HG02943 (cell line): ENCODE measurements around the gene CPA4.

Source experiments
- ATAC-seq: cut with Tn5 transposase; IDR thresholded peaks from one replicate; pipeline ENCODE4 v1.9.1; 2021; ENCODE audit warnings: mild to moderate bottlenecking, low read depth, moderate library complexity; ENCODE audit not compliant: unreplicated experiment

The CPA4 gene

DNA sequence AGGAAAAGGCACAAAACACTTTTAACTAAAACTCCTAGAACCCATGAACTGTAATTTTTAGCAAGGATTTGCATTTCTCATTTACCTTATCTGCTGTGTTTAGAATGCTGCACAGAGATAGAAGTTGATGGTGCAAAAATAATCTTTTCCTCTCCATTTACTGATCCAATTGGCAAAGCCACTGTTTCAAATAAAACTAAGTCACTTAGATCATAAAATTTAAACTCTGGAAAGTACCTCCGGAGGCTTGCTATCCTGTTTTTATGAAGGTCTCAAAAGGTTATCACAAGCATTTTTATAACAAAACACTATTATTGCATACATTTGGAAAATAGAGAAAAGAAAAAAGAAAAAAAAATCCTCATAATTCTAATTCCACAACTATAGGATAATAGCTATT, 18.7 kb upstream of the CPA4 start:
- ATAC-seq: no peak

- no peak for ATAC-seq
Observed at GRCh38 chr7:130274983-130275591, 17.9 kb upstream of the CPA4 start.

DNA sequence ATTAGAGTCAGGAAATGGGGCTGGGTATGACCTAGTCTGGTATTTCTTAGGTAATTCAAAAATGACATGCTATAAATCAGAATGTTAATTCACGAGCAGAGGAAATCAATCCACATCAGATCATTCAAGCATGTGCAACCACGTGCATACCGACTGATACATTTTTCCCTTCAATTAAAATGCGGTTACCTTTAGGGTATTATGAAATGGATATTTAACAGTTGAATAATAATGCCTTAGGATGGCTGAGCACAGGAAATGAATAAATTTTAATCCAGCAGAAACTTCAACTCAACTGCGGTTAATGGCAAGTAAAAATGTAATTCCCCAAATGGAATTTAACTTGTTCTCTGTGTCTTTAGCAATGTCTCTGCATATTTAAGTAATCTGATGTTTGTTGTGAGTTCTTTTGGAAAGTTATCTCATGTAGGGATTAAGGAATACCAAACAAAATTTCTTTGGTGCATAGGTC, 17.1 kb upstream of the CPA4 start:
- ATAC-seq: no peak

- no peak for ATAC-seq
Observed at GRCh38 chr7:130276796-130277762, 15.9 kb upstream of the CPA4 start.

DNA sequence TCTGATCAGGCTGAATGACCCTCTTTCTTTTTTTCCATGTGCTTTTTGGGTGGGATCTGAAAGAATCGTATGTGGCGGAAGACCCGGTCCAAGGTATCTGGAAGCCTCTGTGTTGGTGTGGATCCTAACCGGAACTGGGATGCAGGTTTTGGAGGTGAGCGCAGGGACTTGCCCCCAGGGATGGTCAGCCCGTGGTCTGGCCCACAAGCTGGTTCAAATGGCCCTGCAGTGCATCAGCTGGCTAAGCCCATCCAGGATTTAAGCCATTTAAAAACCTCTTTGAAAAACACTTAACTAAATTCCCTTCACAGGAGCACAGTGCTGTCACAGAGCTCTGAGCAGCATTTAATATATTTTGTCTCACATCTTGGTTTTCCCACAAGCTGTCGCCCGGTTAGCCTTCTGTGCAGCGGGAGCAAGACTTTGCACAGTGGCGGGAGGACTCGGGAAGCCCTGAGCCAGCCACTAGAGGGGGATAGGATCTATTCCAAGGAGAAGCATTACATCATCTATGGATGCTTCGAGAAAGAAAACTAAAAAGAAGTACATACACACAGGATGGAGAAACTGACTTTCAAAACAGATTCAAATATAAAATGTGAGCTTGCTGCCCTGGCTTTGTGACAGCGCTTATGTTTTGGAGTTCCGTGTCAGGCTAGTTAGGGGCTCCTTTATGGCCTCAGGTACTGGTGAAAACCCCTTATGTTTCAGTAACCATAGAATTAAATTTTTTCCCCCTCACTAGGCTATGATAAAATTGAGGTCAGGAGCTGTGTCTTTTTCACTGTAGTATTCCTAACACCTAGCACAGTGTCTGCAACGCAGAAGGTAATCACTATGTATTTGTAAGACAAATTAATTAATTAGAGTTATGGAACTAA, 15.0 kb upstream of the CPA4 start:
- ATAC-seq: no peak

DNA sequence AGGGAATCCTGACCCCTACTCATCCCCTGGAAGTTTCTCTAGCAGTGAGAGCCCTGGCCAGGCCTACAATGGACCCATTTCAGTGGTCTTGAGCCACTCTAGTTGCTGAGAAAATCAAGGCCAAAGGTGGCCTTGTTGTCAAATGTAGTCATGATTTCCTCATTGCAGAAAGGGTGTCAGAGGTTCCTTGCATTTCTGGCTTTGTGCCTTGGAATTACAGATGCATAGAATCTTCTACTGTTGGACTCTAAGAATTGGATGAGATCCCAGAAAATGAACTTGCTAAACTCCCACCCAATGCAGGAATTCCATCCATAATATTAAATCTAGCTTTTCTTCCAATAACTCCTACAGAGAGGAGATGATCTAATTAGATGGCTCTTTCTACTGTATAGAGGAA, 14.1 kb upstream of the CPA4 start:
- no peak for ATAC-seq

- no peak for ATAC-seq
Observed at GRCh38 chr7:130279286-130279685, 13.7 kb upstream of the CPA4 start.

DNA sequence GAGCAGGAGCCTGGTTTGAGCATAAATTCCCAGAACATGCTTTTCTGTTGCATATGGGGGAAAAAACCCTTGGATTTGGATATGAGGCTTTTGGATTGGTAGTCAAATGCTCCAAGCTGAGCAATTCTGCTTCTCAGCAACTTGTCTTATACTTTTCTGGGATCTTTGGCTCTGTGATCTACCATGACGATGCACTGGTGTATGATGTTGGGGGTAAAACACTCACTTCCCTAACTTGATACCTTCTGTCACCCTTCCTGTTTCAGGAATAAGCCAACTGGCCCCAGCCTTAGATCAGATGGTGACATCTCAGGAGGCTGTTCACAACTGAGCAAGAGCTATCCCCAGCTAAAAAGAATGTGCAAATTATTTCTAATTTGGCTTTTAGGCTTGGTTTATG, 13.1 kb upstream of the CPA4 start:
- ATAC-seq: no peak

GRCh38 chr7:130281260-130281659, 11.7 kb upstream of the CPA4 start:
- no peak for ATAC-seq

GRCh38 chr7:130286881-130287280, 6.1 kb upstream of the CPA4 start:
- ATAC-seq: no peak

DNA sequence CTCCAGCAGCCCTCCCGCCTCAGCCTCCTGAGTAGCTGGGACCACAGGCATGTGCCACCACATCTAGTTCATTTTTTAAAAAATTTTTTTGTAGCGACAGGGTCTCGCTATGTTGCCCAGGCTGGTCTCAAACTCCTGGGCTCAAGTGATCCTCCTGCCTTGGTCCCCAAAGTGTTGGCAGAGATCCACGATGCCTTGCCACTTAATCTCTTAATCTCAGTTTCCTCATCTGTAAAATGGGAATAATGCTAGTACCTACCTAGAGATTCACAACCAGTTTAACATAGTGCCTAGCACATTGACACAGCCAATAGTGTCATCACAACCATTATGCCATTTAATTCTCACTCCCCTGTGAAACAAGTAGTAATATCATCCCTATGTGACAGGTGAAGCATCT, 4.8 kb upstream of the CPA4 start:
- ATAC-seq: no peak

DNA sequence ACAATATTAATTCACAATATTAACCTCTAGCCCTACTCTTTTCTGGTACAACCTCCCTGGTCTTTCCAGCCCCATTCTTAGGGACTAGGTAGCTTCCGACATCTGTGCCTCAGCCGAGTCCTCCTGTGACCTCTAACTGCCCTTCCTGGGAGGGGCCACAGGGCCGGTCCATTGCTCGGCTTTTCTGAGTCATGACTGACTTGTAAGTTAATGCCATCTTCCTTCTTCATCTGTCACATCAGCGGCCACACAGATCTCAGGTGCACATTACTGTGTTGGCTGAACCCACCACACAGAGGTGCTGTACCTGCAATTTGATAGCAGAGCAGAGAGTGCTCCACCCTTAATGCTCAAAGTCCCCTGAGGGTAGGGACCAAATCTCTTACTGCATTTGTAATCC, 4.1 kb upstream of the CPA4 start:
- no peak for ATAC-seq

DNA sequence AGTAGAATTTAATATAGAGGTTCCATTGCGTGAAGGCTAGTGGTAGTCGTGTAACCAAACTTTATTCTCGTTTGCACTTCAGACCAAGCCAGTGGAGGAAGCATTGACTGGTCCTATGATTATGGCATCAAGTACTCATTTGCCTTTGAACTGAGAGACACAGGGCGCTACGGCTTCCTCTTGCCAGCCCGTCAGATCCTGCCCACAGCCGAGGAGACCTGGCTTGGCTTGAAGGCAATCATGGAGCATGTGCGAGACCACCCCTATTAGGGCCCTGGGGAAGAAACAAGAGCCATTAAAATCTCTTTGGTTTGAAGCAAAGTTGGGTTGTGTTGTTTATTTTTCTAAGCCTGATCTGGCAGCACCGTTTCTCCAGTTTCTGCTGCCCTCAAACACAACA, 3.5 kb upstream of the CPA4 start:
- ATAC-seq: no peak

DNA sequence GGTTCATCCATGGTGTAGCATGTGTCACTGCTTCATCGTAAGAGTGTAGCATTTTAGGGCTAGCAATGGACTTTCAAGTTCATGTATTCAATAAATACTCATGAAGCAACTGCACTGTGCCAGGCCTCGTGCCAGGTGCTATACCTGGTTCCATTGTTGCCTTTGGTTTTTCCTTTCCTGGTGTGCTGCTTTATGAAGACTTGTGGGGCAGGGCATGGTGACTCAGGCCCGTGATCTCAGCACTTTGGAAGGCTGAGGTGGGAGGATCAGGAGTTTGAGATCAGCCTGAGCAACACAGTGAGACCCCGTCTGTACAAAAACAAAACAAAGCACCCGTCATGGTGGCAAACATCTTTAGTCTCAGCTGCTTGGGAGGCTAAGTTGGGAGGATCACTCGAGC, 2.2 kb upstream of the CPA4 start:
- ATAC-seq: no peak

GRCh38 chr7:130293521-130293920, 560 bp downstream of the CPA4 start:
- no peak for ATAC-seq

DNA sequence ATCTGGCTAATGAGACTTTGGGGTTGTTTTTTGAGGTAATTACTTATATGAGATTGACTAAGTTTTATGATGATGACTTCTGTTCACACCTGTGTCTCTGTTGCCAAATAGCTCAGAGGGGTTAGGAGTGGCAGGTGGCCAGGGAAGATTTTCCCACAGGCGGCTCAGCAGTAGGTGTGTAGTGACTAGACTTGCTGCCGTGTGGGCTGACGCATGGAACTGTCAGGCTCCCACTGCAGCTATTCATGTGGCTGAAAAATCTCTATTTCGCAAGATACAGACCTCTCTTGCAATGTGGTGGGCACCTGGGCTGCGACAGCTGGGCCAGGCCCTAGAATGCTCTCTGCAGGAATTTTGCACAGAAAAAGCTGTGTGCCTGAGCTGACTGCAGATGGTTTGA, 1.4 kb downstream of the CPA4 start:
- ATAC-seq: no peak

GRCh38 chr7:130296221-130296951, 3.4 kb downstream of the CPA4 start:
- ATAC-seq: no peak

DNA sequence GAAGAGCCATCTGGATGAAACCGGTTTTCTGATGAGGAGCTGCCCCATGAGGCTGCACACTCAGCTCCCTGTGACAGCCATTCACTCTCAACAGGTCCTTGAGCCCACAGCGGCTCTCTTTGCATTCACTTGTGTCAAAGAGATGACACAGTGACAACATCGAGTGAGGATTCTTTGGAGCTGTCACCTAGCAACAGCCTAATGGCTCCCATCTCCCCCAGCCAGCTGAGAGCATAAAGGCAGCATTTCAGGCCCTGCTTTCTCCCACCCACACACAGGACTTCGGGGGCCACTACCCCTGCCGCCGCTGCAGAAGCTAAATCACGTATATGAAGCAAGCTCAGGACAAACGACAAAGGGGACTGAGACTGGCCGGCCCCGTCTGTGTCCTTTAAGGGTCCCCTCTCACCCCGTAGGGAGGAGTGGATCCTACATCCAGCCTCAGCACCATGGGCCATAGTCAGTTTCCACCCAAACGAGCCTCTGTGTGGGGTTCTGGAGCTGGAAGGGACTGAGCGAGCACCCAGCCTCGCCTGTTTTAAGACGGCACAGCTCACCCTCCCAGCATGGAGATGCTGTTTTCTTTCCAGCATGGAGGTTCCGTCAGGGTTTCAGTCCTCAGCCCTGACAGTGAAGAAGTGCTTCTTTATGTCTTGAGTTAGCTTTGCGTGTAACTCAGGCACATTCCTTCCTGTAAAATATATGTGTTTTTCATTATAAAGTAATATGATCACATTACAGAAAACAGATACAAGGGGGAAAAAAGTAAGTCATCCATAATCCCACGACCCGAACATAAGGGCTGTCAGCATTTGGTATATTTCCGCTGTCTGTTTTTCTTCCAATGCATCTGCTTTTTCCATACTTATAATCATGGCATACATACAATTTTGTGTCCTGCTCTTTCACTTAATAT, 4.9 kb downstream of the CPA4 start:
- ATAC-seq: no peak
